ENCODE results near the gene KIF26A. TPM values are rescaled to one million over a fixed set of nuclear protein-coding genes. Genes with fewer than 3 reads are reported as not detected.

KIF26A gene
- total RNA-seq, 1 experiment from 2014 or later: not detected

- in situ Hi-C loops (cut with HindIII; ENCODE audit: low pct_unique_long_range_greater_than_20kb, low sequenced_read_pairs): no loop called here
- DNase-seq (ENCODE audit: low read depth): no peak
These were observed 91.9 kb downstream of the KIF26A start for GRCh38 chr14:104230119-104230815.

Other genes starting within 250 kb of the KIF26A start
- gene TDRD9, start 210.1 kb upstream of the KIF26A start, total RNA-seq (2014; rRNA removed; shearing (Covaris generic); ENCODE audit: low replicate concordance): not detected in 2 replicates
- not detected in 2 replicates for gene RD3L, start 196.1 kb upstream of the KIF26A start, total RNA-seq (2014; rRNA removed; shearing (Covaris generic); ENCODE audit: low replicate concordance)
- gene ASPG, start 52.9 kb upstream of the KIF26A start, total RNA-seq (2014; rRNA removed; shearing (Covaris generic); ENCODE audit: low replicate concordance): not detected in 2 replicates

All from Caki2 (cell line).